Femur (tissue), 1 donor: ENCODE results near the gene GCLM.

ENCODE experiments used
- DNase-seq: peaks from one replicate; pipeline ENCODE4 v3.0.0-alpha.2; 2017

Gene GCLM

DNA sequence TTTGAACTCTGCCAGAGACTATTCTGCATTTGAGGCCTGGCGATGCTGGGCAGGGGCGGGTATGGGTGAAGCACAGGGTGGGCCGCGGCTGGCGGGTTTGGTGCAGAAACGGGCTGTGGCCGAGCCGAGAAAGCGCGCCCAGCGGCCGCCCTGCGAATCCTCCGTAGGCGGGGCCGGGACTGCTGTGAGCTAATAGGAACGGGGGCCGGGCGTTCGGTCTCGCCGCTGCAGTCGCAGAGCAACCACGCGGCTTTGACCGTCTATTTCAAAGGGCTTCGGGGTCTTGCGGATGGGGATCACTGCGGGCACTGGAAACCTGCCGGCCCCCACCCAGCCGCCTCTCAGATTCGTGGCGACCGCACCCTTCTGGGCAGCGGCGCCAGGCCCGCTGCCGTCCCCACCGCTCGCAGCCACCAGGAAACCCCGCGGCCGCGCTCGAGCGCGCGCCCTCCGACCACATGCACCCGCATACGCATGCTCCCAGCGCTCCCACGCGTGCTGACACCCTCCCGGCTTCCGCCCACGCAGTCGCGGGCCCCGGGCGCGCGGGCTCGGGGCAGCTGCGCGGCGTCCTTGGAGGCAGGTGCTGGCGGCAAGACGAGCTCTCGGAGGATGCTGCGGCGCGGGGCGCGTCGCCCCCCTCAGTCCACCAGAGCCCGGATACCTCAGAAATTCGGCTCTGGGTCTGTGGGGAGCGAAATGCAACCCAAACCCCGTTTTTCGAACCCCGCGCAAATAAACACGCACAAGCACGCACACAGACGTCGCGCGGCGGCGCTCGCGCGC, 62.8 kb downstream of the GCLM start:
- peak; percentile 94 for DNase-seq

DNA sequence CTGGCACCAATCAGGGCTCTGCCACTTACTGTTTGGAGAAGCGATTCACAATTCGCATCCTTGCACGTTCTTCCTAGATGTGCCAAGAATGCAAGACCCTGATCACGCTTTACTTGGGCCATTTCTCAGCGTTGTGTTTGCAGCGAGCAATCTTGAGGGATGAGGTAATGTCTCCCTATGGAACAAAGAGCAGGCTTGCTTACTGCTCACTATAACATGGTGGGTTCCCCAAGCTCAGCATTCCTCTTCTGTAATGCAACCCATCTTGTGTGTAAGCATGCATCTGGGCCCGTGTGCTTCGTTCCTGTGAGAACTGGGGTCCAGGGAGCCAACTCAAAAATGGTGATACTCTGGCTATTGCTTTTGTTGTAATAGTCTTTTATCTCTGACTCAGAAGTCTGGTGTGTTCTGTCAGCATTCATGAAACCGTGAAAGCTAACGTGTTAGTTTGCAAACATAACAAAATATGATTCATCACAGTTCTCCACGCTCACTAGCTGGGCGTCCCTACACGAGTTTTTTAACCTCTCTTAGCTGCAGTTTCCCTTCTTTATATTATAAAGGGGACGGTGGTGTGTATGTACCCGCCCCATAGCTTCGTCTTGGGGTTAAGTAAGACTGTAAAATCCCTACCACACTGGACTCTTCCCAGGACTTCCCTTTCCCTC, 63.6 kb downstream of the GCLM start:
- DNase-seq: peak; percentile 58

DNA sequence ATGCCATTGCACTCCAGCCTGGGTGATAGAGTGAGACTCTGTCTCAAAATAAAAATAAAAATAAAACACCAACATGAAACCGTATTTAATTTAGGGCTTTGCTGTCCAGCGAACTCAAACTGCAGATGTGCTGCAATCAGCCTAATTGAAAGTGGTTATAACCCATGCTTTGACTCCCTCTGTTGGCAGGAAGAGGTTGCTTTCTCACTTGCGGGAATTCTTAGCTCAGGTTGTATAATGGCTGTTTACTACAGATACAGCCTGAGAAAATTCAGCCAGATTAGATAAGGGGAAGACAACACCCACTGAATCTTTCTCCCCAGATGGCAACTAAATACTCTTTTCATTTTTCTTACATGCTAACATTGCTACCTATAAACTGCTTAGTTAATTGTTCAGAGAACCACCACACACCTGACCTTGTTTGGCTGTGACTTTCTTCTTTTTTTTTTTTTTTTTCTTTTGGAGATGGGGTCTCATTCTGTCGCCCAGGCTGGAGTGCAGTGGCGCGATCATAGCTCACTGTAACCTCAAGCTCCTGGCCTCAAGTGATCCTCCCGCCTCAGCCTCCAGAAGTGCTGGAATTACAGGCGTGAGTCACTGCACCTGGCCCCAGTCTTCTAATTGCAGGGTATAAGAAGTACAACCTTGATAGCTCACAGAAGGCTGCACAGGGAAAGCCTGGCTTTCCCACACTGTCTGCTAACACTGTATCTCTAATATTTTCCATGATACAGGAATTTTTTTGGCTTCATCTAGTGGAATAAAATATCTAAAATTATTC, 64.8 kb downstream of the GCLM start:
- peak; percentile 55 for DNase-seq

DNA sequence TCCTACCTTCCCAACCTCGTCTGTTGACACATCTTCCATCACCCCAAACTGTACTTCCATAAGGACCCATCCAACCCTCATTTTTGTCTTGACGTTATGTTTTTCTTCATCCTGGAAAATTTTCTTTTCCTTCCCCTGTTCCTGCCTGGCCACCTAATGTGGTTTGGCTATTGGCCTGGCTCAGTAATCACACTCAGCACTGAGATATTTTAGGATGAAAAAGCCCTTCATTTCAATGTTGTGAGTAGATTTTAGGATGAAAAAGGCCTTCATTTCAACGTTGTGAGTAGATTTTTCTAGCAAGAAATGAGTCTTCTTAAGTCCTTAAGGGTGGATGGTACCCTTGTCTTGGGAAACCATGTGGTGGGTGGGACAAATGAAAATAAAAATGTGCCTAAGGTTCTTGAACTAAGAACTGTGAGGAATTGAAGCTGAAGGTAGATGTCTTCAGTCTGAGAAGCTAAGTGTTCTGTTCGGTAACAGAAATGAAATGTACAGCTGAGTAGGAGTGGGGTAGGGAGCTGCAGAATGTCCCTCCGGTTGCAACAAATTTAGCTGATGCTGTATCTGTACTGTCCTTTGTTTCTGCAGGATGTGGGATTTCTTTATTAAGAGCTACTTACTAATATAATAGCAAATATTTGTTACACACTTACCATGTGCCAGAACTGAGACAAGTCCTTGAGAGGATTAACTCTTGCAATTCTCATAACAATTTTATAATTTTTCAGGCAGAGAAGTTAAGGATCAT, 66.3 kb downstream of the GCLM start:
- no peak for DNase-seq

DNA sequence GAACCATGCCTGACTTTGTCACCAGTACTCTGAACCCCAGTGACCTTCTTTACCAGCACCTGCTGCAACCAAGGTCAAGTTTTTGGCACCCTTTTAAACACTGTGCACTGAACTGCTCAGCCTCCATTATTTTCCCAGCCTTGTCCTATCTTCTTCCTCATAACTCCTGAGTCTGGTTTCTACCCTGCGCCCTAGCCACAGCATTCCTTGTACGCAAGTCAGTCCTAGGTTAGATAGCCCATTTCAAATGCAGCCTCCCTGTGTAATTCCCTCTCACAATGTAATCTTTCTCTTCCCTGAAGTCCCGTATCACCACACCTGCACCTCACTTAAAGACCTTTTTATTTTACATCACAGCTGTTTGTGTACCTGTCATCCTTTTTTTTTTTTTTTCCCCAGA, 67.5 kb downstream of the GCLM start:
- DNase-seq: no peak

DNA sequence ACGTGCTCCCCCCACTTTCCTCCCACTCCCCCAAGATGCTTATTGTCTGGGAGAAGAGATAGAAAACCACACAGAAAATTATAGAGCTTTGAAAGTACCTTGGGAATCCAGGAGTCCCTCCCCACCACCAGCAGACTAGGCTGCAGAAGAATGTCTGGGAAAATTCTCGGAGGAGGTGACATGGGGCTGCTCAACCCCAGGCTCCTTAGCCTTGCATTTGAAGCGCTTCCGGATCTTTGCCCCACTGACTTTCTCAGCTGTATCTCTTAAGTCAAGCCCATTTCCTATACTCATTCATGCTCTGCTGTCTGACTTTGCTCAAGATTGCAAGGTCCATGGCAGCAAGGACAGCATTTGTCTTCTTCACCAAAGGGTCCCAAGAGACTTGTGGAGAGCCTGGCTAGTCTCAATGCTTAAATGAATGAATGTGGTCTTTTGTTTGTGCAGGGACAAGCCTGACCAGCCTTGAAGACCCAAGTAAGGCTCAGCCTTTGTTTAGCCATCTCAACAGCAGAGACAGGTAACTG, 68.2 kb downstream of the GCLM start:
- no peak for DNase-seq

DNA sequence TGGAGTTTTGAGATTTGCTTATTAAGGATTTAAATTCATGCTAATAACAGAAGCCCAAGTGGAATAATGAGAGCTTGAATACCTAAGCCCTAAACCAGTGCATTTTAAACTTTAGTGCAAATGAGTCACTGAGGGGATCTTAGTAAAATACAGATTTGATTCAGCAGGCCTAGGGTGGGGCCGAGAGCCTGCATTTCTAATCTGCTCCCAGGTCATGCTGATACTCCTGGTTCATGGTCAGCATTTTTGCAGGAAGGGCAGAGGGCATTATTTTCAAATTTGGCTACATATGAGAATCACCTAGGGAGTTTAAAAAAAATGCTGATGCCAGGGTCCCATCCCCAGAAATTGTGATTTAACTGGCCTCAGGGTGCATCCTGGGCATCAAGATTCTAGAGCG, 69.5 kb downstream of the GCLM start:
- no peak for DNase-seq

DNA sequence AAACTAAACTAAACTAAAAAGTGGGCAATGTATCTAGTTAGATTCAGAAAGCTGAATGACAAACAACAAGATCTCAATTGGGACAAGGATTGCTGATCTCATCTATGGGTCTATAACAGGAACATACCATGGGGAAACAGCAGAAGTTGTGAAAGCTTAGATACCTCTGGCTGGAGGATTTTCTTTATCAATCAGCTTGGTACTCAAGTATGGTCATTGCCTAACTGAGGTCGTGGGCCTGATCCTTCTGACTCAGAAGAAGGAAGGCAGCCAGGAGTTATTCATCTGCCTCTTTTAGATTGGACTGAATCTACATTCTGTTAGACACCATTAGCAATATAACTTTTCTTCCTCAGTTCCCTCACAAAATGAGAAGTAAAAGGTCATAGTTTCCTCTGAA, 69.9 kb downstream of the GCLM start:
- DNase-seq: no peak

DNA sequence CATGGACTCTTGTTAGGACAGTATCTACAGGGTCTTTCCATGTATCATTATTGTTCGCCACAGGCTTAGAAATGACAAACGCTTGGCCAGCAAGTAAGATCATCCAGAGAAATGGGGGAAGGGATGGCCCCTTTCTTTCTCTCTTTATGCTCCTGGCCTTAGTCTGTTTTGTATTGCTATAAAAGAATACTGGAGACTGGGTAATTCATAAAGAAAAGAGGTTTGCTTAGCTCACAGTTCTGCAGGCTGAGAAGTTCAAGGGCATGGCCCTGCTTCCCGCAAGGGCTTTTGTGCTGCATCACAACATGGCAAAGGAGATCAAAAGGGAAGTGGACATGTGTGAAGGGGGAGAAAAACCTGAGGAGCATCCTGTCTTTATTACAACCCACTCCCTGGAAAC, 71.3 kb downstream of the GCLM start:
- DNase-seq: no peak
